A673 (cell line): ENCODE data around the gene TBC1D22A. TPM values are rescaled to one million over a fixed set of nuclear protein-coding genes. Genes with fewer than 3 reads are reported as not detected.

Experiments used
- BruUV-seq: library from RNA; stranded (reverse); fragments of 400-500 nt; replicated peaks from 2 replicates; lab custom pipeline; 2021; lab: Mats Ljungman, UMichigan
- CTCF ChIA-PET: fragments of 300-600 bp; sonication (Branson Sonifier 250); formaldehyde crosslinking; loops from one replicate; lab custom pipeline; 2022; ENCODE audit warnings: antibody characterized with exemption; lab: Charles Lee
- POLR2A ChIA-PET: fragments of 300-600 bp; sonication (Branson Sonifier 250); formaldehyde crosslinking; loops from one replicate; lab custom pipeline; 2022; ENCODE audit warnings: antibody characterized with exemption; ENCODE audit not compliant: low non-redundant PET; lab: Charles Lee
- DNase-seq: peaks from one replicate; pipeline ENCODE4 v3.0.0-alpha.2; 2015; ENCODE audit warnings: low spot score
- H3K27ac ChIP-seq: fragments of 200-600 bp; sonication (generic); 2 replicates; pipeline ENCODE4 v1.5.1; 2016; ENCODE audit warnings: mixed run types, low read depth, mild to moderate bottlenecking, mixed read lengths, antibody characterized with exemption, low read length; ENCODE audit not compliant: poor library complexity, severe bottlenecking
- H3K27me3 ChIP-seq: fragments of 200-600 bp; sonication (generic); replicated peaks from 2 replicates; pipeline ENCODE4 v1.6.1; 2017; ENCODE audit warnings: mixed run types, low read depth, mild to moderate bottlenecking, mixed read lengths, antibody characterized with exemption, low read length; ENCODE audit not compliant: insufficient read depth, poor library complexity
- H3K36me3 ChIP-seq: fragments of 200-600 bp; sonication (generic); 2 replicates; pipeline ENCODE4 v1.6.1; 2016; ENCODE audit warnings: mixed run types, mild to moderate bottlenecking, mixed read lengths, antibody characterized with exemption, low read length; ENCODE audit not compliant: insufficient read depth, poor library complexity, severe bottlenecking
- H3K4me1 ChIP-seq: fragments of 200-600 bp; sonication (generic); 2 replicates; pipeline ENCODE4 v1.6.1; 2017; ENCODE audit warnings: mixed run types, mild to moderate bottlenecking, mixed read lengths, antibody characterized with exemption, low read length; ENCODE audit not compliant: insufficient read depth, poor library complexity, severe bottlenecking
- H3K4me3 ChIP-seq: fragments of 200-600 bp; sonication (generic); 2 replicates; pipeline ENCODE4 v1.5.1; 2016; ENCODE audit warnings: low read depth, mixed run types, mild to moderate bottlenecking, mixed read lengths, low read length; ENCODE audit not compliant: poor library complexity, severe bottlenecking
- H3K9me3 ChIP-seq: fragments of 200-600 bp; sonication (generic); 2 replicates; pipeline ENCODE4 v1.6.1; 2016; ENCODE audit warnings: mixed run types, low read depth, mild to moderate bottlenecking, mixed read lengths, antibody characterized with exemption, low read length; ENCODE audit not compliant: poor library complexity, severe bottlenecking
- CTCF ChIP-seq: fragments of 300-800, 200-600 bp; sonication (generic); conservative IDR thresholded peaks from 2 replicates; pipeline ENCODE4 v1.5.1; 2017; ENCODE audit warnings: low read depth, mild to moderate bottlenecking, antibody characterized with exemption, low read length, moderate library complexity, mixed read lengths
- EZH2 ChIP-seq: fragments of 200-600 bp; sonication (generic); IDR thresholded peaks from 2 replicates; pipeline ENCODE4 v1.6.1; 2017; ENCODE audit warnings: borderline replicate concordance, low read depth, mild to moderate bottlenecking, mixed read lengths, antibody characterized with exemption, low read length; ENCODE audit not compliant: poor library complexity, severe bottlenecking
- intact Hi-C: fragments of 100-400 bp; cut with micrococcal nuclease; formaldehyde crosslinking; loops from one replicate; pipeline ENCODE4 v1.10.0; 2022; ENCODE audit not compliant: unreplicated experiment
- total RNA-seq: library from RNA; stranded (reverse); gene quantifications from 2 replicates; pipeline ENCODE4 v1.2.3, GENCODE V29; 2021

TBC1D22A gene
- total RNA-seq, 1 experiment from 2014 or later = 22.5 TPM

GRCh38 chr22:46936378-46936903 lies 174.0 kb downstream of the TBC1D22A start:
- Histone ChIP-seq H3K9me3 (no peaks in the 10 kb centered on the region), H3K27me3 (no peaks in the 10 kb centered on the region), H3K27ac (peak overlapping the region; percentile 13), H3K4me3 (no peak overlapping the region), H3K4me1 (peaks cover 24% of the 10 kb centered on the region), H3K36me3 (no peaks in the 10 kb centered on the region)
- POLR2A ChIA-PET = no interaction called here
- intact Hi-C loops = no loop called here
- BruUV-seq = no TSS peak
- TF ChIP-seq EZH2 (no peak), CTCF (no peak)
- peak; percentile 38 for DNase-seq
- CTCF ChIA-PET = no interaction called here

- Histone ChIP-seq H3K4me1 (peaks cover 24% of the 10 kb centered on the region), H3K27me3 (no peaks in the 10 kb centered on the region), H3K27ac (no peak overlapping the region), H3K36me3 (no peaks in the 10 kb centered on the region), H3K4me3 (no peak overlapping the region), H3K9me3 (no peaks in the 10 kb centered on the region)
- BruUV-seq = no TSS peak
- TF ChIP-seq CTCF (no peak), EZH2 (no peak)
- DNase-seq = no peak
- intact Hi-C loops = no loop called here
- ChIA-PET POLR2A (no interaction called here), CTCF (no interaction called here)
These were observed 174.7 kb downstream of the TBC1D22A start for GRCh38 chr22:46937185-46937584.

- H3K4me1 ChIP-seq = peaks cover 27% of the 10 kb centered on the region
- no peaks in the 10 kb centered on the region for H3K36me3 ChIP-seq
- intact Hi-C loops = no loop called here
- DNase-seq = no peak
- ChIA-PET CTCF (no interaction called here), POLR2A (no interaction called here)
- H3K27ac ChIP-seq = no peak overlapping the region
- H3K4me3 ChIP-seq = no peak overlapping the region
- H3K27me3 ChIP-seq = no peaks in the 10 kb centered on the region
- H3K9me3 ChIP-seq = no peaks in the 10 kb centered on the region
- no TSS peak for BruUV-seq
- no peak for TF ChIP-seq CTCF
- no peak for TF ChIP-seq EZH2
These were observed 175.5 kb downstream of the TBC1D22A start for GRCh38 chr22:46937939-46938338.
